Mucosa of descending colon (tissue), 3 donors: ENCODE measurements around the gene GRIN2A. TPM values are rescaled to one million over a fixed set of nuclear protein-coding genes. Genes with fewer than 3 reads are reported as not detected.

Source experiments
- ATAC-seq: fragments of 200-7000 bp; cut with Tn5 transposase; one replicate; pipeline ENCODE4 v1.9.1; 2020; ENCODE audit warnings: mild to moderate bottlenecking, moderate library complexity
- DNase-seq, 3 donors: peaks; one replicate each; pipeline ENCODE4 v3.0.0-alpha.2; 2020
- H3K36me3 ChIP-seq: fragments of 200-600 bp; one replicate; pipeline ENCODE4 v1.8.0; 2021; ENCODE audit warnings: low read depth, mild to moderate bottlenecking
- H3K4me1 ChIP-seq: fragments of 200-600 bp; one replicate; pipeline ENCODE4 v1.8.0; 2021; ENCODE audit warnings: low read depth, mild to moderate bottlenecking
- H3K4me3 ChIP-seq: fragments of 200-600 bp; one replicate; pipeline ENCODE4 v1.8.0; 2021; ENCODE audit warnings: mild to moderate bottlenecking
- H3K9me3 ChIP-seq: fragments of 200-600 bp; one replicate; pipeline ENCODE4 v1.8.0; 2021; ENCODE audit warnings: mild to moderate bottlenecking
- intact Hi-C, 2 donors: fragments of 100-400 bp; cut with DNase I in 1 of 2; cut with micrococcal nuclease in 1 of 2; formaldehyde crosslinking; loops; one replicate each; pipeline versions ENCODE4 v1.11.0 to v1.11.1; 2022; cut with DNase I, micrococcal nuclease
- total RNA-seq, 3 donors: library from RNA; stranded (reverse); fragmentation: NEBNext Ultra II Directional in 2 of 3; extraction: Animal tissue kit (Norgen Biotek cat#: 25700) in 2 of 3; gene quantifications; one replicate each; pipeline versions ENCODE4 v1.2.1 to v1.2.4, GENCODE V29; 2021 to 2023
- TF ChIP-seq, protein P1 (sequence below): fragments of 200-600 bp; IDR thresholded peaks from one replicate; pipeline ENCODE4 v1.8.0; 2022; ENCODE audit warnings: antibody characterized with exemption, mild to moderate bottlenecking
- donor health status: DM: no; HTN: no; CAD: no; lungs with moderate emphysema.
- donor health status: DM: no; HTN: no; CAD: no.
- donor health status: DM: no; HTN: yes; CAD: no.

The GRIN2A gene
- total RNA-seq, 3 donors from 2014 or later: 0.39 to 0.57 (median 0.49) TPM

DNA sequence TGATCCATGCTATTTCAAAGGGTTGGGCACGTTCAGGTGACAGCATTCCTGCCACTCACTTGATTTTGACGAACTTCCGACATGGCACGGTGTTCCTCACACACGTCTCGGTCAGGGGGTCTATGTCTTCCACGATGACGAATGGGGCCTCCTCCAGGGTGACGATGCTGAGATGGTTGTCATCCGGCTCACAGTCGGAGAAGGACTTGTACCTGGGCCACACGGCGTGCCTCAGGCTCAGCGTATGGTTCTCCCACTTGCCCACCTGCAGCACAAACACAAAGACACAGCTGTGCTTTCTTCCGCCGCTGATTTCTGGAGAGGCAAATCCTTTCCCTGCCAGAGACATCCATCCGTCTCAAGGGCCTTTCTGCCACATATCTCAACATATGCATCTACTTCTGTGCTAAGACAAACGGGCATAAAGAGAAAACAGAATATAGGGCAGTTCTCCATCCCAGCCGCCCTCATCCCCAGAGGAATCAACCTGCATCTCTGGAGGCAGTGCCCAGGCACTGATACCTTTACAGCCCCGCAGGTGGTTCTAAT lies 332.5 kb downstream of the GRIN2A start:
- TF ChIP-seq, protein P1, sequence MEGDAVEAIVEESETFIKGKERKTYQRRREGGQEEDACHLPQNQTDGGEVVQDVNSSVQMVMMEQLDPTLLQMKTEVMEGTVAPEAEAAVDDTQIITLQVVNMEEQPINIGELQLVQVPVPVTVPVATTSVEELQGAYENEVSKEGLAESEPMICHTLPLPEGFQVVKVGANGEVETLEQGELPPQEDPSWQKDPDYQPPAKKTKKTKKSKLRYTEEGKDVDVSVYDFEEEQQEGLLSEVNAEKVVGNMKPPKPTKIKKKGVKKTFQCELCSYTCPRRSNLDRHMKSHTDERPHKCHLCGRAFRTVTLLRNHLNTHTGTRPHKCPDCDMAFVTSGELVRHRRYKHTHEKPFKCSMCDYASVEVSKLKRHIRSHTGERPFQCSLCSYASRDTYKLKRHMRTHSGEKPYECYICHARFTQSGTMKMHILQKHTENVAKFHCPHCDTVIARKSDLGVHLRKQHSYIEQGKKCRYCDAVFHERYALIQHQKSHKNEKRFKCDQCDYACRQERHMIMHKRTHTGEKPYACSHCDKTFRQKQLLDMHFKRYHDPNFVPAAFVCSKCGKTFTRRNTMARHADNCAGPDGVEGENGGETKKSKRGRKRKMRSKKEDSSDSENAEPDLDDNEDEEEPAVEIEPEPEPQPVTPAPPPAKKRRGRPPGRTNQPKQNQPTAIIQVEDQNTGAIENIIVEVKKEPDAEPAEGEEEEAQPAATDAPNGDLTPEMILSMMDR: no peak
- Histone ChIP-seq H3K4me3 (no peak overlapping the region), H3K36me3 (no peaks in the 10 kb centered on the region), H3K9me3 (no peaks in the 10 kb centered on the region), H3K4me1 (no peaks in the 10 kb centered on the region)
- intact Hi-C loops: loop anchor here in 1 of 2 donors (10.0 kb wide), 1 partner anchor 65 kb away; no protein-coding TSS in a partner anchor
- ATAC-seq: no peak
- DNase-seq: no peak

DNA sequence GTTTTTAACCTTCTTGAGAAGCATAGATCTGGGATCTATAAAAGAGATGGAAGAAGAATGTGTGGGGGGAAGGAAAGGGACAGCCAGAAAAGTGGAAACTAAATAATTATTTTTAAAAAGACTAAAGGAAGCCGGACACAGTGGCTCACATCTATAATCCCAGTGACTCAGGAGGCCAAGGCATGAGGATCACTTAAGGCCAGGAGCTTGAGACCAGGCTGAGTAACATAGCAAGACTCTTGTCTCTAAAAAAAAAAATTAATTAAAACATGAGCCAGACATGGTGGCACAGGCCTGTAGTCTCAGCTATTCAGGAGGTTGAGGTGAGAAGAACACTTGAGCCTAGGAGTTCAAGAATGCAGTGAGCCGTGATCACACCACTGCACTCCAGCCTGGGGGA lies 335.1 kb downstream of the GRIN2A start:
- no peak overlapping the region for H3K4me3 ChIP-seq
- no peaks in the 10 kb centered on the region for H3K9me3 ChIP-seq
- intact Hi-C loops: no loop called here
- no peaks in the 10 kb centered on the region for H3K36me3 ChIP-seq
- ATAC-seq (no peak), DNase-seq (no peak)
- TF ChIP-seq, protein P1: no peak
- H3K4me1 ChIP-seq: no peaks in the 10 kb centered on the region

DNA sequence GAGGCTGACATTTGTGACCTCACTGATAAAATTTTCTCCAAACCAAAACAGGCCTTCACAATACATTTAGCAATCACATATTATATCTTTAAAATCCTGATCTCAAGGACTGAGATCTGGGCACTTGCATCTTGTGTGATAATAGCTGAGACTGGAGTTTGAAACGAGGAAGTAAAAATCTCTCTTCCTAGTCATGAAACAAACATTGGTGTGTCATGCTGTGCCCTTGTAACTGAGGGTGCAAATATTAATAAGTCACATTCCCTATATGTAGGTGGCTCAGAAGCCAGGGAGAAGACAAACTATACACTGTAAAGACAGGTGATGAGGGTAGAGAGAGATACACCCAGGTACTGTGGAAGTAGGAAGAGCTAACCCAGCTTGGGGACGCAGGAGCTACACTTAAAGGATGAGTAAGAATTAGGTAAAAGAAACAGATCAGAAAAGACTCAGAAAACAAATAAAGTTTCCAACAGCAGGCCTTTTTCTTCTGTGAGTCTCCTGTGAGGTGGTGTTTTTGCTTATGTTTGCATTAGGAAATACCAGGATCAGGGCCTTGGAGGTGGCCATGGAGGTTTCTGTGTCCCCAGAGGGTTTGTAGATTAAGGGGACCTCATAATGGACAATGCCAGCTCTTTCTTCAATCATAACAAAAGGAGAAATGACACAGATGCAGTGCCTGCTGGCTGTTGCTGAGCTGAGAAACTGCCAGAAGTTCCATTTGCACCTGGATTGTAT lies 335.7 kb downstream of the GRIN2A start:
- intact Hi-C loops: no loop called here
- TF ChIP-seq, protein P1: no peak
- DNase-seq (no peak), ATAC-seq (no peak)
- H3K4me1 ChIP-seq: no peaks in the 10 kb centered on the region
- no peaks in the 10 kb centered on the region for H3K36me3 ChIP-seq
- no peak overlapping the region for H3K4me3 ChIP-seq
- no peaks in the 10 kb centered on the region for H3K9me3 ChIP-seq

DNA sequence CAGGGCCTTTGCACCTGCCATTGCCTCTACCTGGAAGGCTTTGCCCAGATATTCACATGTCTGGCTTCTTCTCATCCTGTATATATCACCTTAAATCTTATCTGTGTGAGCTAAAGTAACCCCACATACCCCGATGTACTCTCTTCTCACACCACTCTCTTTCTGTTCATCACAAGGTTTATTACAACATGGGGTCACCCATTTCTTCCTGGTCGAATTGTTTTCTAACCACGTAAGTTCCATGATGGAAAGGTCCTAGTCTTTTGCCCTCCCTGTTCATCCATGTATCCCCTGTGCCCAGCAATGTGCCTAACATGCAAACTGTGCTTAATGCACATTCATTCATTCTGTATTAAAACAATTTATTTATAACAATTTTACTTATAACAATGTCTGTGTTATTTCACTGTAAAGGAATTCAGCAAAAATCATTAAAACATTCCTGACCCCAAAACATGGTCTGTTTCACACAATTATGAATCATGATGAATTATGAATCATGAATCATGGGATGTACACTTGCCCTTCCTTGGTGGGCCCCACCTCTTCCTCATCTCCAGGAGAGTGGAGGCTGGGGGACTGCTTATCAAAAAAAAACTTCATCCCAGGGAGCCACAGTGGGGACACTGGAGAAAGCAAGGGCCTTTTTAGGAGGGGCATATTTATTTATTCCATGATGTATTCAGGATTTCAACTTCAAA lies 336.4 kb downstream of the GRIN2A start:
- ATAC-seq: no peak
- intact Hi-C loops: no loop called here
- no peaks in the 10 kb centered on the region for H3K9me3 ChIP-seq
- no peaks in the 10 kb centered on the region for H3K36me3 ChIP-seq
- TF ChIP-seq, protein P1: no peak
- no peak overlapping the region for H3K4me3 ChIP-seq
- no peak for DNase-seq
- H3K4me1 ChIP-seq: no peaks in the 10 kb centered on the region

DNA sequence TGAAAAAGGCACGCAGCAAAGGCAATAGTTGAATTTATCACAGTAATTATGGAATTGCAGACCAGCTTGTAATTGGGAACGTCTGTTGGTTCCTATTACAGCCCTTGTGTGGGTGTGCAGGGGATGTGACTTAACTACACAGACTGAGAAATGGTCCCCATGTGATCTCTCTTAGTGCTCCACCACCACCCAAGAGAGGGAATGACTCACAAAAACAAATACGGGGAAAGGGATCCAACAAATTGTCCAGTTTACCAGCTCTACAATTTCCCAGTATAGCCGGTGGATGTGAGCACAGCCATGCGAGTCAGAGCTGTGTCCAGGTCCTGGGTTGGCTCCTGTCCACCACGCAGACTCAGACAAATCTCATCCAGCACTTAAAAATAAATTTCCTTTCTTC lies 337.9 kb downstream of the GRIN2A start:
- TF ChIP-seq, protein P1: no peak
- ATAC-seq: no peak
- DNase-seq: no peak
- no peaks in the 10 kb centered on the region for H3K36me3 ChIP-seq
- H3K4me1 ChIP-seq: no peaks in the 10 kb centered on the region
- H3K9me3 ChIP-seq: no peaks in the 10 kb centered on the region
- no peak overlapping the region for H3K4me3 ChIP-seq
- intact Hi-C loops: no loop called here
